HFF-Myc (cell line): ENCODE measurements around the gene CHRNA10.

Source experiments
- DNase-seq: peaks from one replicate; pipeline ENCODE4 v3.0.0-alpha.2; 2011; ENCODE audit warnings: low read depth; ENCODE audit errors: extremely low read depth
- H3K4me3 ChIP-seq: replicated peaks from 2 replicates; pipeline ENCODE4 v1.5.1; 2011; ENCODE audit warnings: low read depth, mild to moderate bottlenecking, control low read depth, low read length
- TF ChIP-seq, protein P1 (sequence below): IDR thresholded peaks from 2 replicates; pipeline ENCODE4 v1.5.1; 2012; ENCODE audit warnings: mild to moderate bottlenecking, low read depth, low read length, control low read depth; ENCODE audit errors: missing control alignments

CHRNA10 gene

DNA sequence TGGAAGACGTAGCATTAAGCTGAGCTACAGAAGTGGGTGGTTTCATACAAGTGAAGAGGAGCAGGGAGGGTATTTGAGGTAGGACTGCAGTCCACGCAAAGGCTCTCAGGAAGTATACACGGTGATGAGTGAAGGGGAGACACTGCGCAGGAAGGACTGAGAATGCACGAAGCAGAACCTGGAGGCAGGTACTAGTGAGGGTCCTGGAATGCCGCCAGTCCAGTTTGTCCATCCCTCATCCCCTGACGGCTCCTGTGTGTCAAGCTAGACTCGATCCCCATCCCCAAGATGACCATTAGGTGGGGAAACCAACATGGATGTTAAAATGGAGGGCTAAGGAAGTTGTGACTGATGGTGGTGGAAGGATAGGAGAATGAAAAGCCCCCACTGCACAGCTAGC, 53.2 kb downstream of the CHRNA10 start:
- no peak overlapping the region for H3K4me3 ChIP-seq
- TF ChIP-seq, protein P1, sequence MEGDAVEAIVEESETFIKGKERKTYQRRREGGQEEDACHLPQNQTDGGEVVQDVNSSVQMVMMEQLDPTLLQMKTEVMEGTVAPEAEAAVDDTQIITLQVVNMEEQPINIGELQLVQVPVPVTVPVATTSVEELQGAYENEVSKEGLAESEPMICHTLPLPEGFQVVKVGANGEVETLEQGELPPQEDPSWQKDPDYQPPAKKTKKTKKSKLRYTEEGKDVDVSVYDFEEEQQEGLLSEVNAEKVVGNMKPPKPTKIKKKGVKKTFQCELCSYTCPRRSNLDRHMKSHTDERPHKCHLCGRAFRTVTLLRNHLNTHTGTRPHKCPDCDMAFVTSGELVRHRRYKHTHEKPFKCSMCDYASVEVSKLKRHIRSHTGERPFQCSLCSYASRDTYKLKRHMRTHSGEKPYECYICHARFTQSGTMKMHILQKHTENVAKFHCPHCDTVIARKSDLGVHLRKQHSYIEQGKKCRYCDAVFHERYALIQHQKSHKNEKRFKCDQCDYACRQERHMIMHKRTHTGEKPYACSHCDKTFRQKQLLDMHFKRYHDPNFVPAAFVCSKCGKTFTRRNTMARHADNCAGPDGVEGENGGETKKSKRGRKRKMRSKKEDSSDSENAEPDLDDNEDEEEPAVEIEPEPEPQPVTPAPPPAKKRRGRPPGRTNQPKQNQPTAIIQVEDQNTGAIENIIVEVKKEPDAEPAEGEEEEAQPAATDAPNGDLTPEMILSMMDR: no peak
- no peak for DNase-seq

DNA sequence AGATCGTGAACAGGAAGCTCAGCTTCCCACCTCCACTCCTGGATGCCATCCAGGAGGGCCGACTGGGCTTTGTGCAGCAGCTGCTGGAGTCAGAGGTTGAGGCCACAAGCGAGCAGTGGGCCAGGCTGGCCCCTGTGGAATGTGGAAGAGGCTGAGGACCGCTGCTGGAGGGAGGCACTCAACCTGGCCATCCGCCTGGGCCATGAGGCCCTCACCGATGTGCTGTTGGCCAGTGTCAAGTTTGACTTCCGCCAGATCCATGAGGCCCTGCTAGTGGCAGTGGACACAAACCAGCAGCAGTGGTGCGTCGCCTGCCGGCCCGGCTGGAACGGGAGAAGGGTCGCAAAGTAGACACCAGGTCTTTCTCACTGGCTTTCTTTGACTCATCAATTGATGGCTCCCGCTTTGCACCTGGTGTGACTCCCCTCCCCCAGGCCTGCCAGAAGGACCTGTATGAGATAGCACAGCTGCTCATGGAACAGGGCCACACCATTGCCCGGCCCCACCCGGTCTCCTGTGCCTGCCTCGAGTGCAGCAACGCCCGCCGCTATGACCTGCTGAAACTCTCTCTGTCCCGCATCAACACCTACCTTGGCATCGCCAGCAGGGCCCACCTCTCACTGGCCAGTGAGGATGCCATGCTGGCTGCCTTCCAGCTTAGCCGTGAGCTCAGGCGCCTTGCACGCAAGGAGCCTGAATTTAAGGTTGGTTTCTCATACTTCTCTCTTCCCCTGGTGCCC, 54.3 kb downstream of the CHRNA10 start:
- TF ChIP-seq, protein P1: no peak
- DNase-seq: no peak
- no peak overlapping the region for H3K4me3 ChIP-seq

DNA sequence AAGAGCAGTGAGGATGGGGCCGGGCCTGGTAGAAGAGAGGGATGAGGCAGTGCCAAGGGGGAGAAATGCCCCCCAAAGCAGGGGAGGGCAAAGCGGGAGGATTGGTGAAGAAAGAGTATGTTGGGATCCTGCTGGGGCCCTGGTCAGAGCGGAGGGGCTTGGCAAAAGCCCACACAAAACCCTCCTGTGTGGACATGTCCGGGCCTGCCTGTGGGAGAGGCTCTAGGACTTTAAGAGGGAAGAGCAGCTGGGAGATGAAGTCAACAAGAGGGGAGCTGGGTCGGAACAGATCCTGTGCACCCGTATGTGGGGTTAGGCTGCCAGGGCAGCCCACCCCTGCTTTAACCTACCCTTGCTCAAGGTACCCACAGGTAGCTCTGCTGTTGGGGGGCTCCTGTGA, 55.2 kb downstream of the CHRNA10 start:
- TF ChIP-seq, protein P1: no peak

More for the DNA sequence above, 55.2 kb downstream of the CHRNA10 start:
- no peak for DNase-seq
- no peak overlapping the region for H3K4me3 ChIP-seq
